Endothelial cell of umbilical vein (primary cell): Measurements from ENCODE around the gene ZNF565. TPM values are rescaled to one million over a fixed set of nuclear protein-coding genes. Genes with fewer than 3 reads are reported as not detected.

Source experiments
- polyA plus RNA-seq, 4 experiments: library from polyadenylated mRNA; depleted of rRNA in 3 of 4; stranded (reverse) in 3 of 4; unstranded in 1 of 4; fragments of >200 nt; gene quantifications; 2 replicates each; pipeline versions ENCODE4 v1.2.1 to v1.2.3, GENCODE V29; 2011 to 2012; ENCODE audit warnings: missing spikeins in 1 of 4
- small RNA-seq: library from RNA; depleted of rRNA; stranded (forward); fragments of <200 nt; gene quantifications from one replicate; pipeline ENCODE3, GENCODE V24; 2012; ENCODE audit warnings: low replicate concordance, low read depth; ENCODE audit not compliant: insufficient read depth, insufficient read length
- total RNA-seq: library from RNA; stranded (reverse); gene quantifications from 2 replicates; pipeline ENCODE4 v1.2.3, GENCODE V29; 2021

The ZNF565 gene
- total and polyA plus RNA-seq, 2 donors (not counting 3 experiments of a cell fraction or from before 2014, with no cell fraction given), result 1.4 to 3.6 TPM

Small RNA genes within 50 kb of the gene (small RNA-seq; reads per million reads assigned to genes)
- gene RF00019, result not detected

Other genes with a start within 250 kb of the ZNF565 start
- 8.4 and 10.3 TPM in 2 replicates for gene SDHAF1, start 219.5 kb downstream of the ZNF565 start, total RNA-seq
- gene SDHAF1, start 219.5 kb downstream of the ZNF565 start, polyA plus RNA-seq, result 16.2 and 16.5 TPM in 2 replicates
- gene SYNE4, start 205.9 kb downstream of the ZNF565 start, total RNA-seq, result 0.62 and 1.3 TPM in 2 replicates
- 0.38 and 0.46 TPM in 2 replicates for gene SYNE4, start 205.9 kb downstream of the ZNF565 start, polyA plus RNA-seq
- 17.3 and 21.4 TPM in 2 replicates for gene ALKBH6, start 200.5 kb downstream of the ZNF565 start, total RNA-seq
- 26.7 and 33.2 TPM in 2 replicates for gene ALKBH6, start 200.5 kb downstream of the ZNF565 start, polyA plus RNA-seq
- 21.0 and 24.4 TPM in 2 replicates for gene CLIP3, start 181.8 kb downstream of the ZNF565 start, total RNA-seq
- gene CLIP3, start 181.8 kb downstream of the ZNF565 start, polyA plus RNA-seq, result 4.7 and 7.0 TPM in 2 replicates
- gene THAP8, start 160.4 kb downstream of the ZNF565 start, total RNA-seq, result 2.9 and 4.1 TPM in 2 replicates
- 6.6 and 8.3 TPM in 2 replicates for gene THAP8, start 160.4 kb downstream of the ZNF565 start, polyA plus RNA-seq
- 12.1 and 13.4 TPM in 2 replicates for gene WDR62, start 159.8 kb downstream of the ZNF565 start, total RNA-seq
- 8.0 and 8.7 TPM in 2 replicates for gene WDR62, start 159.8 kb downstream of the ZNF565 start, polyA plus RNA-seq
- gene OVOL3, start 103.5 kb downstream of the ZNF565 start, total RNA-seq, result not detected in 2 replicates
- not detected in 2 replicates for gene OVOL3, start 103.5 kb downstream of the ZNF565 start, polyA plus RNA-seq
- gene POLR2I, start 99.8 kb downstream of the ZNF565 start, total RNA-seq, result 63.3 and 64.8 TPM in 2 replicates
- 53.0 and 89.7 TPM in 2 replicates for gene POLR2I, start 99.8 kb downstream of the ZNF565 start, polyA plus RNA-seq
- 178 and 190 TPM in 2 replicates for gene TBCB, start 99.2 kb downstream of the ZNF565 start, total RNA-seq
- 363 and 364 TPM in 2 replicates for gene TBCB, start 99.2 kb downstream of the ZNF565 start, polyA plus RNA-seq
- 722 and 777 TPM in 2 replicates for gene CAPNS1, start 74.6 kb downstream of the ZNF565 start, total RNA-seq
- 1,095 and 1,235 TPM in 2 replicates for gene CAPNS1, start 74.6 kb downstream of the ZNF565 start, polyA plus RNA-seq
- 26.8 and 35.2 TPM in 2 replicates for gene COX7A1, start 62.2 kb downstream of the ZNF565 start, total RNA-seq
- 10.6 and 11.6 TPM in 2 replicates for gene COX7A1, start 62.2 kb downstream of the ZNF565 start, polyA plus RNA-seq
- gene ZNF146, start 441 bp upstream of the ZNF565 start, total RNA-seq, result 63.3 and 65.9 TPM in 2 replicates
- gene ZNF146, start 441 bp upstream of the ZNF565 start, polyA plus RNA-seq, result 9.7 and 17.8 TPM in 2 replicates
- gene ZFP14, start 164.5 kb upstream of the ZNF565 start, total RNA-seq, result 2.6 and 3.1 TPM in 2 replicates
- gene ZFP14, start 164.5 kb upstream of the ZNF565 start, polyA plus RNA-seq, result 0.33 and 0.59 TPM in 2 replicates
- gene ZFP82, start 204.0 kb upstream of the ZNF565 start, total RNA-seq, result 3.7 and 3.9 TPM in 2 replicates
- gene ZFP82, start 204.0 kb upstream of the ZNF565 start, polyA plus RNA-seq, result 1.4 and 1.8 TPM in 2 replicates